T-helper 1 cell treated with Interleukin-12 subunit alpha and Interleukin-12 subunit beta and Interleukin-4 antibody, amounts not matched to agents 30 ng/mL and 1 ng/mL, for 36 hours (primary cell): ENCODE data around the gene CLDN4. TPM values are rescaled to one million over a fixed set of nuclear protein-coding genes. Genes with fewer than 3 reads are reported as not detected.

Experiments used
- intact Hi-C: fragments of 100-400 bp; cut with micrococcal nuclease; formaldehyde crosslinking; loops from one replicate; pipeline ENCODE4 v1.15.1; 2024
- total RNA-seq: library from RNA; stranded (reverse); gene quantifications from 2 replicates; pipeline ENCODE4 v1.2.3, GENCODE V29; 2022

CLDN4 gene
- total RNA-seq, 1 donor from 2014 or later: not detected

GRCh38 chr7:73871163-73872011 is 40.6 kb downstream of the CLDN4 start:
- intact Hi-C loops: no loop called here

GRCh38 chr7:73872056-73872908 is 41.5 kb downstream of the CLDN4 start:
- intact Hi-C loops: no loop called here

GRCh38 chr7:73876361-73876760 is 45.6 kb downstream of the CLDN4 start:
- intact Hi-C loops: no loop called here

GRCh38 chr7:73876973-73877372 is 46.2 kb downstream of the CLDN4 start:
- intact Hi-C loops: no loop called here

- intact Hi-C loops: no loop called here
Observed at GRCh38 chr7:73879977-73880681, 49.3 kb downstream of the CLDN4 start.

- intact Hi-C loops: no loop called here
Observed at GRCh38 chr7:73880755-73881328, 50.0 kb downstream of the CLDN4 start.

GRCh38 chr7:73881352-73882046 is 50.7 kb downstream of the CLDN4 start:
- intact Hi-C loops: no loop called here

GRCh38 chr7:73882047-73882402 is 51.2 kb downstream of the CLDN4 start:
- intact Hi-C loops: no loop called here

Other genes starting within 250 kb of the CLDN4 start
- not detected in 2 replicates for gene MLXIPL, start 206.5 kb upstream of the CLDN4 start, total RNA-seq
- 0.15 and 0.27 TPM in 2 replicates for gene VPS37D, start 163.2 kb upstream of the CLDN4 start, total RNA-seq
- 8.3 and 9.3 TPM in 2 replicates for gene DNAJC30, start 147.5 kb upstream of the CLDN4 start, total RNA-seq
- gene BUD23, start 147.4 kb upstream of the CLDN4 start, total RNA-seq: 72.8 and 78.7 TPM in 2 replicates
- 15.7 and 16.4 TPM in 2 replicates for gene STX1A, start 111.3 kb upstream of the CLDN4 start, total RNA-seq
- gene ABHD11, start 92.2 kb upstream of the CLDN4 start, total RNA-seq: 13.2 and 16.7 TPM in 2 replicates
- not detected in 2 replicates for gene CLDN3, start 60.7 kb upstream of the CLDN4 start, total RNA-seq
- gene METTL27, start 11.5 kb downstream of the CLDN4 start, total RNA-seq: 1.7 and 2.1 TPM in 2 replicates
- gene TMEM270, start 30.2 kb downstream of the CLDN4 start, total RNA-seq: not detected in 2 replicates
- not detected in 2 replicates for gene ELN, start 197.2 kb downstream of the CLDN4 start, total RNA-seq